SK-N-SH (cell line): ENCODE results near the gene KLK2. TPM values are rescaled to one million over a fixed set of nuclear protein-coding genes. Genes with fewer than 3 reads are reported as not detected.

Experiments used
- CTCF ChIA-PET: fragments of 300-600, 350-600 bp; formaldehyde crosslinking; extraction: SDS; loops from one replicate; lab custom pipeline; 2021; lab: Yijun Ruan, JAX
- POLR2A ChIA-PET: fragments of 350-600 bp; sonication (Branson Sonifier 250); formaldehyde crosslinking; extraction: SDS; loops from one replicate; lab custom pipeline; 2020; ENCODE audit warnings: antibody characterized with exemption, inconsistent platforms; lab: Yijun Ruan, JAX
- DNase-seq: peaks from one replicate; pipeline ENCODE4 v3.0.0; 2012
- H2AFZ ChIP-seq: fragments of 200-600 bp; sonication (generic); 2 replicates; pipeline ENCODE4 v1.8.1; 2016; ENCODE audit warnings: antibody characterized with exemption, mild to moderate bottlenecking, low read depth
- H3F3A ChIP-seq: fragments of 200-600 bp; sonication (generic); replicated peaks from 2 replicates; pipeline ENCODE3; 2016; ENCODE audit warnings: antibody characterized with exemption, mild to moderate bottlenecking; ENCODE audit not compliant: insufficient read depth
- H3K27ac ChIP-seq, 2 experiments: fragments of 200-500 bp in 1 of 2; fragments of 200-600 bp in 1 of 2; sonication (Bioruptor generic) in 1 of 2; sonication (generic), shearing (Covaris generic) in 1 of 2; 2 replicates each; pipeline versions ENCODE4 v1.5.1 to v1.6.1; 2014 to 2016; ENCODE audit warnings: low read depth in 2 of 2, inconsistent platforms in 1 of 2, low read length in 1 of 2, mild to moderate bottlenecking in 1 of 2, mixed read lengths in 1 of 2
- H3K27me3 ChIP-seq: fragments of 200-600 bp; sonication (generic), shearing (Covaris generic); 2 replicates; pipeline ENCODE4 v1.6.1; 2016; ENCODE audit warnings: mixed run types; ENCODE audit not compliant: insufficient read depth
- H3K36me3 ChIP-seq, 2 experiments: fragments of 200-500 bp in 1 of 2; fragments of 200-600 bp in 1 of 2; sonication (Bioruptor generic) in 1 of 2; sonication (generic) in 1 of 2; replicated peaks in 1 of 2; 2 replicates each; pipeline versions ENCODE3 to v1.5.1; 2014 to 2016; ENCODE audit warnings: low read length in 1 of 2, mild to moderate bottlenecking in 1 of 2; ENCODE audit not compliant: insufficient read depth in 2 of 2, control insufficient read depth in 1 of 2
- H3K4me1 ChIP-seq, 2 experiments: fragments of 200-500 bp in 1 of 2; fragments of 200-600 bp in 1 of 2; sonication (Bioruptor generic) in 1 of 2; sonication (generic), shearing (Covaris generic) in 1 of 2; 2 replicates each; pipeline versions ENCODE4 v1.5.1 to v1.6.1; 2014 to 2016; ENCODE audit warnings: low read depth in 1 of 2, low read length in 1 of 2, mixed run types in 1 of 2; ENCODE audit not compliant: insufficient read depth in 2 of 2, control insufficient read depth in 1 of 2
- H3K4me2 ChIP-seq: fragments of 200-600 bp; sonication (generic), shearing (Covaris generic); 2 replicates; pipeline ENCODE4 v1.6.1; 2017; ENCODE audit warnings: mixed run types
- H3K4me3 ChIP-seq, 2 experiments: fragments of 200-500 bp in 1 of 2; fragments of 200-600 bp in 1 of 2; sonication (Bioruptor generic) in 1 of 2; sonication (generic), shearing (Covaris generic) in 1 of 2; 2 replicates each; pipeline versions ENCODE4 v1.5.1 to v1.8.1; 2014 to 2016; ENCODE audit warnings: low read depth in 2 of 2, inconsistent platforms in 1 of 2, low read length in 1 of 2, mild to moderate bottlenecking in 1 of 2, mixed read lengths in 1 of 2, moderate library complexity in 1 of 2
- H3K79me2 ChIP-seq: fragments of 200-600 bp; sonication (generic); 2 replicates; pipeline ENCODE4 v1.8.1; 2017; ENCODE audit warnings: mild to moderate bottlenecking; ENCODE audit not compliant: insufficient read depth
- H3K9ac ChIP-seq: fragments of 200-600 bp; sonication (generic); 2 replicates; pipeline ENCODE4 v1.6.1; 2017; ENCODE audit warnings: mixed run types
- H3K9me2 ChIP-seq: fragments of 200-600 bp; sonication (generic); 2 replicates; pipeline ENCODE4 v1.6.1; 2017; ENCODE audit warnings: mixed run types
- H3K9me3 ChIP-seq: fragments of 200-600 bp; sonication (generic); 2 replicates; pipeline ENCODE4 v1.6.1; 2017; ENCODE audit warnings: mixed run types, mild to moderate bottlenecking, moderate library complexity
- H4K20me1 ChIP-seq: fragments of 200-600 bp; sonication (generic); 2 replicates; pipeline ENCODE4 v1.6.1; 2017; ENCODE audit warnings: mild to moderate bottlenecking, mixed run types; ENCODE audit not compliant: insufficient read depth
- ELF1 ChIP-seq: IDR thresholded peaks from 2 replicates; pipeline ENCODE4 v1.4.0; 2012
- EP300 ChIP-seq, 2 experiments: IDR thresholded peaks; 2 replicates each; pipeline versions ENCODE4 v1.4.0 to v1.6.1; 2012; ENCODE audit warnings: borderline replicate concordance in 1 of 2, low read depth in 1 of 2, low read length in 1 of 2
- EZH2phosphoT487 ChIP-seq: fragments of 200-600 bp; sonication (generic); IDR thresholded peaks from 2 replicates; pipeline ENCODE4 v1.6.1; 2017; ENCODE audit warnings: low read depth, mixed run types, mild to moderate bottlenecking, antibody characterized with exemption, moderate library complexity, borderline replicate concordance
- FOSL2 ChIP-seq: IDR thresholded peaks from 2 replicates; pipeline ENCODE4 v1.4.0; 2012; ENCODE audit warnings: low read depth, mild to moderate bottlenecking, moderate library complexity, borderline replicate concordance
- FOXM1 ChIP-seq: IDR thresholded peaks from 2 replicates; pipeline ENCODE4 v1.4.0; 2012; ENCODE audit warnings: low read depth, mild to moderate bottlenecking
- GABPA ChIP-seq: IDR thresholded peaks from 2 replicates; pipeline ENCODE4 v1.4.0; 2012; ENCODE audit warnings: low read depth, mild to moderate bottlenecking
- JUND ChIP-seq: IDR thresholded peaks from 2 replicates; pipeline ENCODE4 v1.4.0; 2012
- MEF2A ChIP-seq: IDR thresholded peaks from 2 replicates; pipeline ENCODE4 v1.4.0; 2012; ENCODE audit warnings: low read depth, borderline replicate concordance
- MXI1 ChIP-seq: IDR thresholded peaks from 2 replicates; pipeline ENCODE4 v1.6.1; 2012; ENCODE audit warnings: mild to moderate bottlenecking, low read depth, low read length, improper control_type of control experiment
- NFIC ChIP-seq: IDR thresholded peaks from 2 replicates; pipeline ENCODE4 v1.4.0; 2012; ENCODE audit warnings: borderline replicate concordance
- POLR2AphosphoS5 ChIP-seq: IDR thresholded peaks from 2 replicates; pipeline ENCODE4 v1.6.1; 2012; ENCODE audit warnings: low read depth, low read length
- RAD21 ChIP-seq: IDR thresholded peaks from 2 replicates; pipeline ENCODE4 v1.6.1; 2012; ENCODE audit warnings: mild to moderate bottlenecking, low read length
- RCOR1 ChIP-seq: fragments of 150-350 bp; IDR thresholded peaks from 2 replicates; pipeline ENCODE4 v1.6.1; 2017; ENCODE audit warnings: antibody characterized with exemption, low read length
- RFX5 ChIP-seq: IDR thresholded peaks from 2 replicates; pipeline ENCODE4 v1.6.1; 2012; ENCODE audit warnings: mild to moderate bottlenecking, improper control_type of control experiment, low read length
- RXRA ChIP-seq: IDR thresholded peaks from 2 replicates; pipeline ENCODE4 v1.4.0; 2012; ENCODE audit warnings: low read depth, mild to moderate bottlenecking, borderline replicate concordance
- SIN3A ChIP-seq: IDR thresholded peaks from 2 replicates; pipeline ENCODE4 v1.6.1; 2012; ENCODE audit warnings: low read depth, mild to moderate bottlenecking, low read length, moderate library complexity, borderline replicate concordance
- TAF1 ChIP-seq: IDR thresholded peaks from 2 replicates; pipeline ENCODE4 v1.6.1; 2012; ENCODE audit warnings: low read depth, mild to moderate bottlenecking, low read length, moderate library complexity, borderline replicate concordance
- TCF12 ChIP-seq: IDR thresholded peaks from 2 replicates; pipeline ENCODE4 v1.4.0; 2012
- WGBS: methylation state at CpG from one replicate; pipeline ENCODE4 v1.1.6; 2017; ENCODE audit warnings: low lambda C conversion rate; 5-methylcytosine and 5-hydroxymethylcytosine counted together
- polyA plus RNA-seq, 3 experiments: library from polyadenylated mRNA; depleted of rRNA; stranded (reverse); fragments of >200 nt; gene quantifications; 2 replicates each; pipeline ENCODE4 v1.2.3, GENCODE V29; 2012
- TF ChIP-seq, protein P1 (sequence below): IDR thresholded peaks from 2 replicates; pipeline ENCODE4; 2012
- TF ChIP-seq, protein P2 (sequence below): IDR thresholded peaks from 2 replicates; pipeline ENCODE4 v1.4.0; 2012; ENCODE audit warnings: low read depth, borderline replicate concordance
- TF ChIP-seq, protein P3 (sequence below): IDR thresholded peaks from 2 replicates; pipeline ENCODE4 v1.4.0; 2012; ENCODE audit warnings: low read depth

KLK2 gene
- polyA plus RNA-seq, 1 of the 3 experiments (the other 2 are of a cell fraction), result 0.15 TPM

DNA sequence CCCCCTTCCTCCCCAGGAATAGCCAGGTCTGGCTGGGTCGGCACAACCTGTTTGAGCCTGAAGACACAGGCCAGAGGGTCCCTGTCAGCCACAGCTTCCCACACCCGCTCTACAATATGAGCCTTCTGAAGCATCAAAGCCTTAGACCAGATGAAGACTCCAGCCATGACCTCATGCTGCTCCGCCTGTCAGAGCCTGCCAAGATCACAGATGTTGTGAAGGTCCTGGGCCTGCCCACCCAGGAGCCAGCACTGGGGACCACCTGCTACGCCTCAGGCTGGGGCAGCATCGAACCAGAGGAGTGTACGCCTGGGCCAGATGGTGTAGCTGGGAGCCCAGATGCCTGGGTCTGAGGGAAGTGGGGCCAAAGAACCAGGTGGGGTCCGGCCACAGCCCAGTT, 3.2 kb downstream of the KLK2 start:
- no peak overlapping the region for H3K4me2 ChIP-seq
- no peak overlapping the region for H3K27ac ChIP-seq
- H4K20me1 ChIP-seq, result no peaks in the 10 kb centered on the region
- H3K4me1 ChIP-seq, result no peaks in the 10 kb centered on the region
- TF ChIP-seq TCF12 (no peak), MEF2A (no peak), ELF1 (no peak), EP300 (IDR thresholded peaks at IDR 0.05; ENCODE audit: borderline replicate concordance in 1 of 2, low read depth in 1 of 2, low read length in 1 of 2) (no peak), RXRA (no peak), JUND (no peak), MXI1 (no peak), RFX5 (no peak)
- no peak overlapping the region for H2AFZ ChIP-seq
- H3K4me3 ChIP-seq, result no peak overlapping the region
- no peaks in the 10 kb centered on the region for H3K9me2 ChIP-seq
- no peaks in the 10 kb centered on the region for H3K79me2 ChIP-seq
- H3K36me3 ChIP-seq, result no peaks in the 10 kb centered on the region
- WGBS, result 14% methylated on average over 6 of the region's 7 CpGs
- DNase-seq, result no peak
- H3F3A ChIP-seq, result no peaks in the 10 kb centered on the region
- no peak overlapping the region for H3K9ac ChIP-seq
- peaks cover 71% of the 10 kb centered on the region for H3K27me3 ChIP-seq
- no peaks in the 10 kb centered on the region for H3K9me3 ChIP-seq
- ChIA-PET CTCF (no interaction called here), POLR2A (no interaction called here)

DNA sequence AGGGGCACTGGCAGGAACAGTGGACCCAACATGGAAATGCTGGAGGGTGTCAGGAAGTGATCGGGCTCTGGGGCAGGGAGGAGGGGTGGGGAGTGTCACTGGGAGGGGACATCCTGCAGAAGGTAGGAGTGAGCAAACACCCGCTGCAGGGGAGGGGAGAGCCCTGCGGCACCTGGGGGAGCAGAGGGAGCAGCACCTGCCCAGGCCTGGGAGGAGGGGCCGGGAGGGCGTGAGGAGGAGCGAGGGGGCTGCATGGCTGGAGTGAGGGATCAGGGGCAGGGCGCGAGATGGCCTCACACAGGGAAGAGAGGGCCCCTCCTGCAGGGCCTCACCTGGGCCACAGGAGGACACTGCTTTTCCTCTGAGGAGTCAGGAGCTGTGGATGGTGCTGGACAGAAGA, 4.1 kb downstream of the KLK2 start:
- H3K27me3 ChIP-seq, result peaks cover 66% of the 10 kb centered on the region
- H3K9me3 ChIP-seq, result no peaks in the 10 kb centered on the region
- no peaks in the 10 kb centered on the region for H3K9me2 ChIP-seq
- no peaks in the 10 kb centered on the region for H3F3A ChIP-seq
- TF ChIP-seq FOXM1, result no peak
- TF ChIP-seq POLR2AphosphoS5, result no peak
- TF ChIP-seq RFX5, result no peak
- TF ChIP-seq GABPA, result no peak
- TF ChIP-seq NFIC, result no peak
- no peak for TF ChIP-seq FOSL2
- TF ChIP-seq SIN3A, result no peak
- TF ChIP-seq RCOR1, result no peak
- TF ChIP-seq TAF1, result no peak
- TF ChIP-seq MXI1, result no peak
- no peak for TF ChIP-seq RAD21
- TF ChIP-seq EZH2phosphoT487, result no peak
- TF ChIP-seq, protein P1, sequence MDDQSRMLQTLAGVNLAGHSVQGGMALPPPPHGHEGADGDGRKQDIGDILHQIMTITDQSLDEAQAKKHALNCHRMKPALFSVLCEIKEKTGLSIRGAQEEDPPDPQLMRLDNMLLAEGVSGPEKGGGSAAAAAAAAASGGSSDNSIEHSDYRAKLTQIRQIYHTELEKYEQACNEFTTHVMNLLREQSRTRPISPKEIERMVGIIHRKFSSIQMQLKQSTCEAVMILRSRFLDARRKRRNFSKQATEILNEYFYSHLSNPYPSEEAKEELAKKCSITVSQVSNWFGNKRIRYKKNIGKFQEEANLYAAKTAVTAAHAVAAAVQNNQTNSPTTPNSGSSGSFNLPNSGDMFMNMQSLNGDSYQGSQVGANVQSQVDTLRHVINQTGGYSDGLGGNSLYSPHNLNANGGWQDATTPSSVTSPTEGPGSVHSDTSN, result no peak
- no peak for TF ChIP-seq TCF12
- TF ChIP-seq, protein P2, sequence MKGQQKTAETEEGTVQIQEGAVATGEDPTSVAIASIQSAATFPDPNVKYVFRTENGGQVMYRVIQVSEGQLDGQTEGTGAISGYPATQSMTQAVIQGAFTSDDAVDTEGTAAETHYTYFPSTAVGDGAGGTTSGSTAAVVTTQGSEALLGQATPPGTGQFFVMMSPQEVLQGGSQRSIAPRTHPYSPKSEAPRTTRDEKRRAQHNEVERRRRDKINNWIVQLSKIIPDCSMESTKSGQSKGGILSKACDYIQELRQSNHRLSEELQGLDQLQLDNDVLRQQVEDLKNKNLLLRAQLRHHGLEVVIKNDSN, result no peak
- no peak for TF ChIP-seq JUND
- TF ChIP-seq, protein P3, sequence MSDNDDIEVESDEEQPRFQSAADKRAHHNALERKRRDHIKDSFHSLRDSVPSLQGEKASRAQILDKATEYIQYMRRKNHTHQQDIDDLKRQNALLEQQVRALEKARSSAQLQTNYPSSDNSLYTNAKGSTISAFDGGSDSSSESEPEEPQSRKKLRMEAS, result no peak
- TF ChIP-seq EP300 (IDR thresholded peaks at IDR 0.05; ENCODE audit: borderline replicate concordance in 1 of 2, low read depth in 1 of 2, low read length in 1 of 2), result no peak
- no peaks in the 10 kb centered on the region for H3K79me2 ChIP-seq
- H4K20me1 ChIP-seq, result no peaks in the 10 kb centered on the region
- H2AFZ ChIP-seq, result no peak overlapping the region
- no peak overlapping the region for H3K4me2 ChIP-seq
- WGBS, result 14% methylated on average over 8 of the region's 8 CpGs
- no peak for DNase-seq
- H3K4me1 ChIP-seq, result no peaks in the 10 kb centered on the region
- H3K36me3 ChIP-seq, result no peaks in the 10 kb centered on the region
- H3K9ac ChIP-seq, result no peak overlapping the region
- H3K4me3 ChIP-seq, result no peak overlapping the region
- H3K27ac ChIP-seq, result no peak overlapping the region
- ChIA-PET CTCF (no interaction called here), POLR2A (no interaction called here)
